Measurements from ENCODE around the gene GPR179.

The GPR179 gene

GRCh38 chr17:38345743-38346142 lies 2.0 kb upstream of the GPR179 start:
- no peak for DNase-seq

- DNase-seq: no peak
Observed at GRCh38 chr17:38344420-38344745, 627 bp upstream of the GPR179 start.

GRCh38 chr17:38342886-38343607 lies 709 bp downstream of the GPR179 start:
- DNase-seq: no peak

GRCh38 chr17:38341035-38341721 lies 2.6 kb downstream of the GPR179 start:
- DNase-seq: peak; percentile 77

- no peak for DNase-seq
Observed at GRCh38 chr17:38339891-38340290, 3.9 kb downstream of the GPR179 start.

- no peak for DNase-seq
Observed at GRCh38 chr17:38338535-38338934, 5.2 kb downstream of the GPR179 start.

- no peak for DNase-seq
Observed at GRCh38 chr17:38338053-38338452, 5.7 kb downstream of the GPR179 start.

- no peak for DNase-seq
Observed at GRCh38 chr17:38336838-38337237, 6.9 kb downstream of the GPR179 start.

- DNase-seq: no peak
Observed at GRCh38 chr17:38334480-38335364, 9.0 kb downstream of the GPR179 start.

- DNase-seq: peak; percentile 64
Observed at GRCh38 chr17:38333635-38334295, 10.0 kb downstream of the GPR179 start.

- no peak for DNase-seq
Observed at GRCh38 chr17:38332735-38333134, 11.0 kb downstream of the GPR179 start.

GRCh38 chr17:38330941-38331411 lies 12.8 kb downstream of the GPR179 start:
- DNase-seq: no peak

GRCh38 chr17:38329808-38330730 lies 13.7 kb downstream of the GPR179 start:
- DNase-seq: no peak

- DNase-seq: no peak
Observed at GRCh38 chr17:38329284-38329683, 14.5 kb downstream of the GPR179 start.

- DNase-seq: no peak
Observed at GRCh38 chr17:38328620-38329019, 15.1 kb downstream of the GPR179 start.

GRCh38 chr17:38327936-38328335 lies 15.8 kb downstream of the GPR179 start:
- no peak for DNase-seq

GRCh38 chr17:38326996-38327792 lies 16.6 kb downstream of the GPR179 start:
- DNase-seq: no peak

GRCh38 chr17:38325221-38325851 lies 18.4 kb downstream of the GPR179 start:
- no peak for DNase-seq

- no peak for DNase-seq
Observed at GRCh38 chr17:38324772-38325171, 19.0 kb downstream of the GPR179 start.

- DNase-seq: no peak
Observed at GRCh38 chr17:38324141-38324697, 19.5 kb downstream of the GPR179 start.

All from NCI-H1436 (cell line).